ENCODE measurements around the gene POLR2E. TPM values are rescaled to one million over a fixed set of nuclear protein-coding genes. Genes with fewer than 3 reads are reported as not detected.

Gene POLR2E
- total RNA-seq, 2 experiments from 2014 or later = 272 to 275 TPM

GRCh38 chr19:1113986-1114483 lies 18.9 kb upstream of the POLR2E start:
- ChIA-PET CTCF (interaction anchor here (0.6 to 2.4 kb wide), 15 partner anchors 9 to 122 kb away, joined by 3 to 15 read pairs (median 4); partner anchors contain the start of genes ARHGAP45, GPX4 and RNU6-2), POLR2A (interaction anchor here (1.2 to 1.3 kb wide), 2 partner anchors 9 to 17 kb away, joined by 3 to 6 read pairs; no protein-coding TSS in a partner anchor)

DNA sequence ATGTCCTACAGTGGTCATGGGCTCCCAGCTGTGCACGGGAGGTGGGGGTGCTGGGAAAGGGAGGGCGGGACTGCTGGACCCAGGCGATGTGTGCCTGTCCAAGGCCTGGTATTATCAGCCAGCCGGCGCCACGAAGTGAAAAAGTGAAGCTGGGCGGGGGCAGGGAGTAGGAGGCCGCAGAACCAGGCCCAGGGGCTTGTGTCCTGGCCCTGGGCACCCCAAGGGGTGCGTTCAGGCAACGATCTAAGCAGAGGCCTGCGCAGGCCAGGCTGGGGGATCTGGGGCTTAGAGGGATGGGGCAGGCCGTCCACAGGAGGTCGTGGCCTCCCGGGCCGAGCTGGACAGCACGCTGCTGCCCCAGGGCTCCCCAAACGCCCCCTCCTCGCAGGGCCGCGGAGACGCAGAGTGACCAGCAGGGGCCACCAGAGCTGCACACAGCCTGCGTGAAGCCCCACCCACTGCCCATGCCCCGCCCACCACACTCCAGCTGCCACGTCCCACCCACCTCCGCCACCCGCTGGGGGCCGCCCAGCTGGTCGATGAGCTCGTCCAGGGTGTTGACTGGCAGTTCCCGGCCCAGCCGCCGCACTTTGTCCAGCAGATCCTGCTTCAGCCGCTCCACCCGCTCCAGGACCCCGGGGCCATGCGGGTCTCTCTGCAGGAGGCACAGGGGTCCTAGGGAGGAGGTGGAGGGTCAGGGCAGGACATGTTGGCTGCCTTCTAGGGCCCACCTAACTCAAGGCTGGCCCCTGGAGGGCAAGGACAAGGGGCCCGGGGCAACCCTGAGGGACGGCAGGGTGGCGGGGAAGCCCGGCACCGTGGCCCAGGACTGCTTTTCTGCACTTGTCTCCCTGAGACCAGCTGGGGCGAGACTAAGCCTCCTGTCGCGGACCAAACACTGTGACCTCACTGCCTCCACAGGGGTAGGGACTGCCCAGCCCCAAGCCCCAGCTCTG lies 18.1 kb upstream of the POLR2E start:
- ChIA-PET POLR2A (interaction anchor here (1.2 to 1.3 kb wide), 2 partner anchors 10 to 18 kb away, joined by 3 to 6 read pairs; no protein-coding TSS in a partner anchor), CTCF (interaction anchor here (0.6 to 2.4 kb wide), 20 partner anchors 9 to 251 kb away, joined by 3 to 15 read pairs (median 4); partner anchors contain the start of genes ARHGAP45, GPX4 and RNU6-2)

- POLR2A ChIA-PET = interaction anchor here (0.6 to 0.7 kb wide), 2 partner anchors 9 to 126 kb away, joined by 5 to 6 read pairs; no protein-coding TSS in a partner anchor
- CTCF ChIA-PET = interaction anchor here (0.7 to 2.4 kb wide), 13 partner anchors 8 to 132 kb away, joined by 3 to 15 read pairs (median 5); partner anchors contain the start of gene GPX4
Measured at GRCh38 chr19:1112268-1113029, 17.3 kb upstream of the POLR2E start.

GRCh38 chr19:1111641-1112267 lies 16.6 kb upstream of the POLR2E start:
- ChIA-PET CTCF (interaction anchor here (0.8 to 2.4 kb wide), 5 partner anchors 15 to 133 kb away, joined by 3 to 14 read pairs (median 5); no protein-coding TSS in a partner anchor), POLR2A (interaction anchor here (0.6 to 0.7 kb wide), 2 partner anchors 9 to 127 kb away, joined by 5 to 6 read pairs; no protein-coding TSS in a partner anchor)

- ChIA-PET CTCF (no interaction called here), POLR2A (no interaction called here)
Measured at GRCh38 chr19:1110809-1111640, 15.8 kb upstream of the POLR2E start.

DNA sequence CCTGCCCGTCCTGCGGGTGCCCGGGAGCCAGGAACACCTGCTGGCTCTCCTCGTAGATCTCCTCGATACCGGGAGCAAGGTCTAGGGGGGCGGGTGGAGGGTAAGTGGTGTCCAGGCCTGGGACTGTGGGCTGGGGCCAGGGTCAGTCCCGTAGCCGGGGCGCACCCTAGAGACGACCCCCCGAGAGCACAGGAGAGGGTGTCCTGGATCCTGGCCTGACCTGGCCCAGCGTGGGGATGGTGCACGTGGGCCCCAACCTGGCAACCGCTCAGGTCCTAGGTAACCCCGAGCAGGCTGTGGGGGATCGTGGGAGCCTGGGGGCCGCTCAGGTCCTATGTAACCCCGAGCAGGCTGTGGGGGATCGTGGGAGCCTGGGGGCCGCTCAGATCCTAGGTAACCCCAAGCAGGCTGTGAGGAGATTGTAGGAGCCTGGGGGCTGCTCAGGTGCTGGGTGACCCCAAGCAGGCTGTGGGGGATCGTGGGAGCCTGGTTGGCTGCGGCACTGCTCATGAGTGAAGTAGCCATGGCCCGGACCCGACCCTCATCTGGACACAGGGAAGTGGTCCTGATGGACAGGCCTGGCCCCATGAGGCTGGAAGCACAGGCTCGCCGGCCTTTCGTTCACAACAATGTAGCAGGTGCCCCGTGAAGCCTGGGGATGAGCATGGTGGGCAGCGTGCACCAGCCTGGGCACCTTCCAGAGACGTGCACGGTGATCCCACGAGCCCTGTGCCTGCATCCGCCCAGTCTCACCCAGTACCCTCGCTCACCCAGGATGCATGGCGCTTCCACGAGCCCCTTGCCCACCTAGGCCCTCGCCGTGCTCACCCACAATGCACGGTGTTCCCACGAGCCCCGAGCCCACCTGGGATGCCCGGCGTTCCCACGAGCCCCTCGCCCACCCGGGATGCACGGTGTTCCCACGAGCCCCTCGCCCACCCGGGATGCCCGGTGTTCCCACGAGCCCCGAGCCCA lies 14.8 kb upstream of the POLR2E start:
- ChIA-PET POLR2A (no interaction called here), CTCF (no interaction called here)

GRCh38 chr19:1109032-1109551 lies 13.9 kb upstream of the POLR2E start:
- CTCF ChIA-PET = no interaction called here
- POLR2A ChIA-PET = interaction anchor here (1.7 kb wide), 1 partner anchor 22 kb away, joined by 3 read pairs; no protein-coding TSS in a partner anchor

DNA sequence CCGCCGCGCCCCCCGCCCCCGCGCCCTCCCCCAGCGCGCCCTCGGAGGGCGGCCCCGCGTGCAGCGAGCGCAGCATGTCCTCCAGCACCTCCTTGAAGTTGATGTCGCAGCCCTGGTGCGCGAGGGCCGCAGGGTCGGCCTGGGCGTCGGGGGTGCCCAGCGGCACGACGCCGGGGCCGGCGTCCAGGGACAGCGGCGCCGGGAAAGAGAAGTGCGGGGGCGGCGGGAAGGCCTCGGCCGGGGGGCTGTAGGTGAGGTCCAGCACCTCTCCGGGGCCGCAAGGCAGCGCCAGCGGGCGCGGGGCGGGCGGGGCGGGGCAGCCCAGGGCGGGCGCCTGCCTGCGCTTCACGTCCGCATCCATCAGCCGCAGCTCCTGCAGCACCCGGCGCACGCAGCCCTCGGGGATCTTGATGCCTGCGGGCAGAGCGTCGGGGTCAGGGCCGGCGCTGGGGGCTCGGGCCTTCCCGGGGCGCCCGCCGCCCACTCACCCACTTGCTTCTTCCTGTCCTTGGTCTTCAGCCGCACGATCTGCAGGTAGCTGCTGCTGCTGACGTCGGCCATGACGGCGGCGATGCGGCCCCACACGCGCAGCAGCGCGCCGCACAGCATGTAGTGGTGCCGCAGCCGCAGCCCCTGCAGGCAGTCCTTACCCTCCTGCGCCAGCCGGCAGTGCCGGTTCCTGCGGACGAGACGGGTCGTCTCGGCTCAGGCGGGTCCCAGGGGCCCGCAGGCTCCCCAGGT lies 13.3 kb upstream of the POLR2E start:
- CTCF ChIA-PET = interaction anchor here (0.9 kb wide), 1 partner anchor 114 kb away, joined by 4 read pairs; no protein-coding TSS in a partner anchor
- POLR2A ChIA-PET = interaction anchor here (1.1 to 1.7 kb wide), 2 partner anchors 23 to 44 kb away, joined by 3 to 6 read pairs; no protein-coding TSS in a partner anchor

DNA sequence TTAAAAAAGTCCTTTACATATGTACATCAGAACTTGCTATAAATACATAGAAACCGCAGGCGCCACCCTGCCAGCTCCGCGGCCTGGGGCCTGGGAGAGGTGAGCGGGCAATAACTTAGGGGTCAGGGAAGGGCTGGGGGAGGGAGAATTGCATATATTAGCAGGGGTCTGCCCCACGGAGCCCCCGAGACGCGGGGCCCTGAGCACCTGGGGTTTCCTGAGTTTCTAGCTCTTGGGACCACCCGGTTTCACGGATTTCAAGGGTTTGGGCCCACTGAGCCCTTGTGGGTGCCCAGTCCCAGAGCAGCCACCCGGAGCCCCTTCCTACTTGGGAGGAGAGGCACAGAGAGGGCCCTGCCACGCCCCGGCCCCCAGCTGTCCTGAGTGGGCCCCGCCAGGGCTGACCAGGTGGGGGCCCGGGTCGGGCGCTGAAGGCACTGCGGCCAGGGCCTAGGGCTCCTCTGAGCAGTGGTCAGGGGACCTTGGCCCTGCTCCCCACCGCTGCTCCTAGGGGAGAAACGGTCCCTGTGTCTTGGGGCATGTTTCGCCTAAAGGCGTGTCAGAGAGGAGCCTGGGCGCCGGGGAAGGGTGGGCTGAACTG lies 12.6 kb upstream of the POLR2E start:
- ChIA-PET CTCF (interaction anchor here (0.9 kb wide), 1 partner anchor 115 kb away, joined by 4 read pairs; no protein-coding TSS in a partner anchor), POLR2A (interaction anchor here (1.1 to 1.7 kb wide), 2 partner anchors 23 to 43 kb away, joined by 3 to 6 read pairs; no protein-coding TSS in a partner anchor)

GRCh38 chr19:1106841-1107660 lies 11.9 kb upstream of the POLR2E start:
- POLR2A ChIA-PET = interaction anchor here (1.1 kb wide), 1 partner anchor 43 kb away, joined by 6 read pairs; no protein-coding TSS in a partner anchor
- CTCF ChIA-PET = interaction anchor here (0.9 kb wide), 1 partner anchor 115 kb away, joined by 4 read pairs; no protein-coding TSS in a partner anchor

- POLR2A ChIA-PET = interaction anchor here (0.6 to 1.3 kb wide), 3 partner anchors 24 to 42 kb away, joined by 3 to 6 read pairs (median 4); no protein-coding TSS in a partner anchor
- CTCF ChIA-PET = interaction anchor here (0.6 to 1.2 kb wide), 2 partner anchors 39 to 88 kb away, joined by 3 read pairs; partner anchors contain the start of gene ARHGAP45
Measured at GRCh38 chr19:1105873-1106840, 11.0 kb upstream of the POLR2E start.

DNA sequence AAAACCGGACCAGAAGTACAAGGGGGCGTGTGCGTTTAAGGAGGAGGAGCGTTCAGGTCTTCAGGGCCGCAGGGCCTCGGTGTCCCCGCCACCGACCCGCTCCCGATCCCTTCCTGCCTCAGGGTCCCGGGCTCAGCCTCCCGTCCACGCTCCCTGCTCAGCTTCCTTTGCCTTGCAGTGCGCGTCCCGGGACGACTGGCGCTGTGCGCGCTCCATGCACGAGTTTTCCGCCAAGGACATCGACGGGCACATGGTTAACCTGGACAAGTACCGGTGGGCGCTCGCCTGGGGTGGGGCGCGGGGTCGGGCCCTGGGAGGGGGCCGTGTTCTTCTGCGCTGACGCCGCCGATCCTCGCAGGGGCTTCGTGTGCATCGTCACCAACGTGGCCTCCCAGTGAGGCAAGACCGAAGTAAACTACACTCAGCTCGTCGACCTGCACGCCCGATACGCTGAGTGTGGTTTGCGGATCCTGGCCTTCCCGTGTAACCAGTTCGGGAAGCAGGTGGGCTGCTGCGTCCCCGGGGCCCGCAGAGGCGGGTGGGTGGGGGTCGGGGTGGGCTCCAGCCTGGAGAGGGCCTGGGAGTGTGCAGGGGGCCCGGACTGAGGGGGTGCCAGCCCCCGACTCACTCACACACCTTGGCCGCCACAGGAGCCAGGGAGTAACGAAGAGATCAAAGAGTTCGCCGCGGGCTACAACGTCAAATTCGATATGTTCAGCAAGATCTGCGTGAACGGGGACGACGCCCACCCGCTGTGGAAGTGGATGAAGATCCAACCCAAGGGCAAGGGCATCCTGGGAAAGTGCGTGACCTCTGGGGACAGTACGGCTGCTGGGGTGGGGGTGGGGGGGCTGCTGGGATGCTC lies 10.1 kb upstream of the POLR2E start:
- ChIA-PET POLR2A (interaction anchor here (0.6 to 2.7 kb wide), 5 partner anchors 25 to 75 kb away, joined by 3 to 21 read pairs (median 4); partner anchors contain the start of gene ARHGAP45), CTCF (interaction anchor here (1.2 to 1.5 kb wide), 2 partner anchors 8 to 38 kb away, joined by 3 to 5 read pairs; partner anchors contain the start of gene ARHGAP45)

Measured in activated CD8-positive, alpha-beta memory T cell treated with anti-CD3 and anti-CD28 coated beads for 36 hours (primary cell).